ENCODE measurements around the gene FCGR2B.
"Not testable (repeated sequence)": the region's sequence is repeated elsewhere in the genome, so short reads cannot be mapped to it uniquely, and the experiment has no call there.

Gene FCGR2B

DNA sequence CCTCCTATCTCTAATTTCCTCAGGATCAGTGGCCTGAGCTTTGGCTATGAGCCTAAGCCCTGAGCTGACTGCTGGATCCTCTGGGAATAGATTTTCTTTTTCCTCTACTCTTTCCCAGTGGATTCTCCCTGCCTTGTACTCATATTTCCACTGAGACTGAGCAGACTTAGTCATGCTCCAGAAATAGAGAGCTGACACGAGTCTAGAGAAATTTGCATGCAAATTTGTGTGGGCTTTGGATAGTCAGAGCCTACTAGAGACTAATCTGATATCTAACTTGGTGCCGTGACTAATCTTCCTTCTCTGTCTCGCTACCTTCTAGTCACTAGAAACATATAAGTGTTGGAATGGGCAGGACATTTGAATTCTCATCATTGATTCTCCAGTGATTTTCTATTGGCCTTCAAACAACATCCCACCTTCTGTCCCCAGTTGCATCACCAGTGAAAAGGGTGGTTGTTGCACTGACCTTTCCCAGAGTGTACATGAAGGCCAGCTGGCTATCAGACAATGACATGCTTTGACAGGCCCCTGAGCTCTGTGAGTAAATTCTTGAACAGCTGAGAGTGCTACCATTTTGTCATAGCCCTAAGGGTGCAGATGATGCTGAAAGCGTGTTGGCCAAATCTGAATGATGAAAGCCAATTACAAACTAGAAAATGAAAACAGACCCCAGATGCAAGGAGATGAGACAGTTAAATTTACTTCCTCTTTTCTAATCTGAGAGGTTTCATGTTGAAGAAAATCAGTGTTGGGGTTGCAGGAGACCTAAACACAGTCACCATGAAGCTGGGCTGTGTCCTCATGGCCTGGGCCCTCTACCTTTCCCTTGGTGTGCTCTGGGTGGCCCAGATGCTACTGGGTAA lies 43.8 kb downstream of the FCGR2B start, which contains the start of gene FCRLA:
FCRLA (plus strand) TSS at position 748 of the 866 bp plus-strand sequence; CDS start at position 784, 36 bp downstream.
- no peak for DNase-seq

DNA sequence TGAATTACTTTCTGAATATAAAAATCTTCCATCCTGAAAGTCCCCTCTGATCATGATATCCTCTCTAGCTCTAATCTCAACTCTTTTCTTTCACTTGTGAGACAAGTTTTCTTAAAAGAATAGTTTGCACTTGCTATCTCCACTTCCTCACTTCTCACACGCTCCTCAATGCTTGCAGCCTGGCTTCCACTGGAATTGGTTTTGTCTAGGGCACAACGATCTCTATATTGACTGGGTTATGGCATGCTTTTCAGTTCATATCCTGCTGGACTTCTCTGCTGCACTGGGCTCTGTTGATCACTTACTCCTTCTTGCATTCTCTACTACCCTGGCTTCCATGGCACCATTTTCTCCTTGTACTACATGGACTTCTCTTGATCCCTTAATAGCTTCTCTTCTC lies 44.6 kb downstream of the FCGR2B start:
- no peak for DNase-seq

DNA sequence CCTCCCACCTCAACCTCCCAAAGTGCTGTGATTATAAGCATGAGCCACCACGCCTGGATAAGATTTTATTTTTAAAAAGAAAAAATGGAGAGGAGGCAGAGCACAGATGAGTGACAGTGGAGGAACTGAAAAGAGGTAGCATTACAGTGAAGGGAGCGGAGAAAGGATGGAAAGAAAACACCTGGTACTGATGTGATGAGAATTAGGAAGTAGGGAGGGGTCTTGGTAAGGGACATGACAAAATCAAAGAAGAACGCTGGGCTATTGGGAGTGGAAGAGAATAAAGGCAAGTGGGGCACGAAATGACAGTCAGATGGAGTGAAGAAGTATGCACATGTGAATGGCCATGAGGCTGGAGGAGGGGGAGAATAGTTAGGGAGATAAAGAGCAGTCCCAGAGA lies 46.4 kb downstream of the FCGR2B start:
- DNase-seq = no peak

DNA sequence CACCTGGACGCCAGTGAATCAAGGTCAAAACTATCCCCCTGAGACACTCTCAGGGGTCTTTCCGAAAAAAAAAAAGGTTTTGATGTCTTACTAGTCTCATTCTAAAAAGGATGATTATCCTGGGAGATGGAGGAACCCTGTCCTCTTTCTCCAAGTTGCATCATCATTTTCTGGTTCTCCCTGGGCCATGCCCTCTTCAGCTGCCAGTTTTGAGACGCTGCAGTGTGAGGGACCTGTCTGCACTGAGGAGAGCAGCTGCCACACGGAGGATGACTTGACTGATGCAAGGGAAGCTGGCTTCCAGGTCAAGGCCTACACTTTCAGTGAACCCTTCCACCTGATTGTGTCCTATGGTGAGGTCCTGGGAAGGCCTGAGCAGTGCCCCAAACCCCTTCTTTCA lies 47.6 kb downstream of the FCGR2B start:
- no peak for DNase-seq

DNA sequence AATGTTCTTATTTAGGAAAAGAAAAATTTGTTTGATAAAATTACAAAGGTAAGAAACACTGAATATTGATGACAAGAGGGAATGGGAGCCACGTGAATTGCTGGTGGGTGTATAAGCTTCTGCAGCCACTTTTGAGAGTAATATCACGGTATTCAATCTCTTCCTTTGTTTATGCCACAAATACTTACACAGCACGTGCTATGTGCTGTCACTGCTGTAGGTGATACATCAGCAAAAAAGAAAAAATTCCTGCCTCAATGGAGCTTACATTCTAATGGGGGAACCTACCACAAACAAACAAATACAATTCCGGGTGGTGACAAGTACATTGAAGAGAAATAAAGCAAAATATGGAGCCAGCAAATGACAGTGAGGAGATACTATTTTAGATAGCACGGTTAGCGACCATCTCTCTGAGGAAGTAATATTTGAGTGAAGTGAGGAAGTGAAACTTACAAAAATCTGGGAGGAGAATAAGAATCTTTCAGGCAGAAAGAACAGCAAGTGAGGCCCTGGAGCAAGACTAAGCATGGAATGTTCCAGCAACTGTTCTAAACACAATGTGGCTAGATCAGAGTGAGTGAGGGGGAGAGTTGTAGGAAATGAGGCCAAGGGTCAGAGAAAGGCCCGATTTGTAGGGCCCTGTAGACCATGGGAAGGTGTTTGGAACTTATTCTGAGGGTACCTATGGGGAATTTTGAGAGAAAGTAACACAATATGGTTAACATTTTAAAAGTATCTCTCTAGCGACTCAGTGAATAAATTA lies 55.8 kb downstream of the FCGR2B start:
- DNase-seq = no peak

DNA sequence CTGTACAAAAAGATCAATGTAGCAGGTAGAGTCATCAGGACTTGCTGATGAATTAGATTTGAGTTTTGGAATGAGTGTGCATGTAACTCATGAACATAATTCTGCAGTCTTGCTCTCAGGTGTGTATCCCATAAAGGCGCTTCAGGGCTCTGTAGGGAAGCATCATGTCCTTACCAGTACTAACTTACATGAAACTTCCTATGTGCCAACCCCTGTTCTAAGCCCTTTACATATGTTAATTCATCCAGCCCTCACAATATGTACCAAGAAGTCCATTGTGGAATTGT lies 56.3 kb downstream of the FCGR2B start:
- no peak for DNase-seq

DNA sequence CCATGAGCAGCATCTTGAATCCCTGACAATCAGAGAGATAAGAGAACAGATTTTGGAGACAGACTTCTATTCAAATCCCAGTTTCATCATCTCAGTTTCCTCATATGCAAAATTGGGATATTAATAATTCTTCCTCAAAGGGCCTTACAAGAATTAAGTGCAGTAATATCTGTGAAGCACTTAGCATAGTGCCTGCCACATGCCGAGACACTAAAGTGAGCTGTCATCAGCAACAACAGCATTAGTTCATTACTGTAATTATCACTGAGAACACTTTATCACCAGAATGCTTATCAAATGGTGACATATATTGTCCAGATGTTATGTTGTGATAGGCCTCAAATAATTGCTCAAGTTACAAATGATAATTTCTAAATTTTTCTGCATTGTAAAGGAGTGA lies 57.5 kb downstream of the FCGR2B start:
- no peak for DNase-seq

DNA sequence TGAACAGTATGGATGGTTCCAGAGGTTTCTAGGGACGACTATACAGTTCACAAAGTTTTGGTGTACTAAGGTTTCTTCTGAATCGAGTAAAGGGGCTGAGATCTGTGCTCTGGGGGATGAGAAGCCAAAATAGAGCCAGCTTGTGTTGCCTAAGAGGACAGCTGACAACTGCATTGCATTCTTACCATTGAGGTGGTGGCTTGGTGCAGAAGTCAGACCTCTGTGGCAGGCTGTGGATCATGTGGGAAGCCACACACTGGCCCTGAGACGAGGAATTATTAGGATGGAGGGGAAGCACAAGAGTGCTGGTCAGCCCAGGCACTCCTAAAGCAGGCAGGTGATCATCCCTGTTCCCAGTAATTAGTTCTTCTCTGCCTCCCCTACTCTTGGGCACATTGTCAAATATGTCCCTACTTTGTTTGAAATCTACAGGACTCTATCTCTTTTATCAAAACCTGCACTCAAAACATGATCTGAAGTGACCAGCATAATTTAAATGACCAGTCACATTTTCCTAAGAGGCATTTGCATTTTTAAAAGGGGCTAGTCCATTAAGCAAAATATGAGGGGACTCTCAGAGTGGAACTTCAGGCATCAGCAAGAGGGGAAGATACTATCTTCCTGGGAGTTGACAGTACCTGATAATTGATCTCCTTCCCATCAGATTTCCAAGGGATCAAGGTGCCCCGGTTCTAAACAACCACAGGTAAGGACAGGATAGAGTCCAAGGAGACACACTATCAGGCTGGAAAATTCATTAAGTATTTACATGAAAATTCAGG lies 58.2 kb downstream of the FCGR2B start, which contains the start of gene FCRLB:
FCRLB (plus strand) TSS at position 589 of the 782 bp plus-strand sequence. CDS start 1,129 bp downstream, outside the sequence.
- no peak for DNase-seq

DNA sequence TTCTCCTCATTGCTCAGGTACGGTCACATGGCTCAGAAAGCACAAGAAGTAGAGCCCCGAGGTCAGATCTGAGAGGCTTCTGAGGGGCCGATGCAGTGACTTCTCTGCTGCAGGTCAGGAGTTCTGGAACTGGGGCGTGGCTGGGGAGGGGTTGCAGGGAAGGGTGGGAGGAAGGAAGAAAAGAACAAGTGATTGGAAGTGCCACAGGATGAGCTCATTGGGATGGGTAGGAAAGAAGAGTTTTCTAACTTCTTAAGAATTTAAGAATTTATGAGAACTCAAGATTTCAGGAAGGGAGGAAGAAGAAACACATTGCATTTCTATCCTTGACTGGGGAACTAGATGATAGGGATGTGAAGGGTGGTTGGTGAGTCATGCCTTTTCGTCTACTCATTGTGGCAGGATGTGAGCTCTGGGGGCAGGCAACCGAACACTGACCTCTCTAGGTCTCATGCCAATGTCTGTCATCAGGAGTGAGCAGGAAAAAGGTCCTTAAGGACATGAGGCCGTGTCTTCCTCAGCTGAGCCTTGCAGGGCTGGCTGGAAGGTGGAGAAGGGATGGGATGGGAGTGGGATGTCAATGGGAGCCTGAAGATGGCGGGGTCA lies 58.9 kb downstream of the FCGR2B start:
- peak; percentile 53 for DNase-seq

DNA sequence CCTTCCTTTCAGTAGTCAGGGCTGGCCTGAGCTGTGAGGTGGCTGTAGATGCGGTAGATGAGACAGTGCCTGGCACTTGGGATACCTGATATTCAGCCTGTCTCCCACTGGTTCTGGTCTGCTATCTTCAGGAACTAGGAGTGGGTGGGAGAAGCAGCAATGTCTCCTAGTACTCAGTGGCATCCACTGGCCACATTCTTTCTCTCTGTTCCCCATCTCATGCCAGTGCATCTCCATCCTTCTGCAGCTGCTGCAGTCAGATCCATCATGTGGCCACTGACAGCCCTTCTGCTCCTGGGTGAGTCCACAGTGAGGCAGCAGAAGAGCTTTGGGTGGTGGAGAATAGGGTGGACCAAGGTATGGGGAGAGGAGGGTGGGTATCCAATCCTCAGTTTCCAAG lies 59.5 kb downstream of the FCGR2B start:
- no peak for DNase-seq

DNA sequence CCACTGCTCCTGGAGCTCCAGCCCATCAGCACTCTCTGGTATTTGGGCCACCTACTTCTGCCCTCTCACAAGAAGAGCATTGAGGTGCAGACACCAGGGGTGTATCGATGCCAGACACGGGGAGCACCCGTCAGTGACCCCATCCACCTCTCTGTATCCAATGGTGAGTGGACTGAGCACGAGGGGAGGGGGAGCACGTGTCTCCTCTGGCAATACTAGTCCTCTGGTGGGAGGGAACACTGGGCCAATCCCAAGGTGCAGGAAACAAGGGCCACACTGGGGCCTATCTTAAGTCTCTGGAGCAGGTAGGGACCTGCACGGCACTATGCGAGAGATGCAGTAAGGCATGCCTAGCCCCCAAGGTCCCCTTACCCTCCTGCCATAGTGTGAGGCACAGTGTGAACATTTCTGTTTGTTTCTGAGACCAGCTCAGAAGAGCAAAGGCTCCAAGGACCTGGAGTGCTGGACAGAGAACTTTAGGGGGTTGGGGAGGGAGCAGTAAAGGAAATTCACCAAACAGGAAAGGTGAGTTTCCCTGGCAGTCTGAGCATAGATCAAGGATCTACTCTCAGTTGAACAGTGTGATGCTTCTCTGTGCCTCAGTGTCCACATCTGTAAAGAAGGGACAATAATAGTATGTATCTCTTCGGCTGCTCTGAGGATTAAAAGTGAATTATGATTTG lies 60.7 kb downstream of the FCGR2B start:
- no peak for DNase-seq

DNA sequence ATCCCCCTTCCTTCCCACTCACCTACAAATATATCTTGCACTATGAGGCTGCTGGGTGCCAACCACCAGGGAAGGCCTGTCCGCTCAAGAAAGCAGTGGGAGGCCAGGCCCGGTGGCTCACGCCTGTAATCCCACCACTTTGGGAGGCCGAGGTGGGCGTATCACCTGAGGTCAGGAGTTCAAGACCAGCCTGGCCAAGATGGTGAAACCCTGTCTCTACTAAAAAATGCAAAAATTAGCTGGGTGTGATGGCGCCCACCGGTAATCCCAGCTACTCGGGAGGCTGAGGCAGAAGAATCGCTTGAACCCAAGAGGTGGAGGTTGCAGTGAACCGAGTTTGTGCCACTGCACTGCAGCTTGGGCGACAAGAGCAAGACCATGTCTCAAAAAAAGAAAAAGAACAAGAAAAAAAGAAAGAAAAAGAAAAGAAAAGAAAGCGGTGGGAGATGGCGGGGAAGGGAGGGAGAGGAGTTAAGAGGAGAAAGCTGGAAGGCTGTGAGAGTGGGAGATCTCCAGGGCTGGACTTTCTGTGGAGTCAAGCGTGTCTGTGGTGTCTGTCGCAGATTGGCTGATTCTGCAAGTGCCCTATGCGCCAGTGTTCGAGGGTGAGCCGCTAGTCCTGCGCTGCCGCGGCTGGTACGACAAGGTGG lies 62.4 kb downstream of the FCGR2B start:
- not testable (repeated sequence) for DNase-seq

DNA sequence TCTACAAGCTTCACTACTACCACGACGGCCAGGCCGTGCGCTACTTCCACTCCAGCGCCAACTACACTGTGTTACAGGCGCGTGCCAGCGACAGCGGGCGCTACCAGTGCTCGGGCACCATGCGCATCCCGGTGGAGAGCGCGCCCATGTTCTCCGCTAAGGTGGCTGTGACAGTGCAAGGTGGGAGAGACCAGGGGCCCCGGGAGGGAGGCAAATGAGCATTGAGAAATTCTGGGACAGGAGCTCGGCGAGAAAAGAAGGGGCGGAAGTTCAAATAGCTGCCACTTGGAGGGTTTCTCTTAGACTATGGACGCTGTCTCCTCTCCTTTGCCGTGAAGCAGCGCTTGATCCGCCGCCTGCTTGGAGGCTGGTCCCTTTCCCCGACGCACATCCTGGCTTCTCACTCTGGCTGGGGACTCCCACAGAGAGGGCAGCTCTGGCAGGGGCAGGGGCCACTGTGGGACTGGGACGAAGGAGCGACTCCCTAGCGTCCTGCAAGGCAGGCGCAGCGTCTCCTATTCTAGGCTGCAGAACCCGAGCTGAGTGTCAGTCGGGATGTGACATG lies 63.0 kb downstream of the FCGR2B start:
- DNase-seq = peak; percentile 38

DNA sequence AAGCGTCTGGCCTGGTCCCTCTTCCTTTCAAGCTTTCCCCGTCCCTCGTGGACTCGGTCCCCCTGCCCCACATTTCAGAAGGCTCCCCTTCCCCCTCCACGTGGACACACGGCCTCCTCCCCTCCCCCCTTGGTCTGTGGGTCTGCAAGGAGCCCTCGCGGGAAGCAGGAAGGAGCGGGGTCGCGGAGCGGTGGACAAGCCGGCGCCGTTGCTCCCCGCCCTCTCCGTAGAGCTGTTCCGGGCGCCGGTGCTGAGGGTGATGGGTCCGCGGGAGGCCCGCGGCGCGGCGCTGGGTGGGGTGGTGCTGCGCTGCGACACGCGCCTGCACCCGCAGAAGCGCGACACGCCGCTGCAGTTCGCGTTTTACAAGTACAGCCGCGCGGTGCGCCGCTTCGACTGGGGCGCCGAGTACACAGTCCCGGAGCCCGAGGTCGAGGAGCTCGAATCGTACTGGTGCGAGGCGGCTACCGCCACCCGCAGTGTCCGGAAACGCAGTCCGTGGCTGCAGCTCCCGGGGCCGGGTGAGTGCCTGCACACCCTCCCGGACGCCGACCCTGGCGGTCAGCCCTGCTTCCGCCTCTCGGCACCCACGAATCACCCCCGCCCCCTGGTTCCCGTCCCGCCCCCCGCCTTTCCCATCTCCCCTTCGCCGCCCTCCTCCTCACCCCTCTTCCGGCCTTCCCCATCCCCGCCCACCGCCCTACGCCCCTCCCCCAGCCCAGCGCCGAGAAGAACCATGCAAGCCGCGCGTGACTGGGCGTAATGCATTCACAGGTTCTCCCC lies 63.7 kb downstream of the FCGR2B start:
- peak; percentile 71 for DNase-seq

DNA sequence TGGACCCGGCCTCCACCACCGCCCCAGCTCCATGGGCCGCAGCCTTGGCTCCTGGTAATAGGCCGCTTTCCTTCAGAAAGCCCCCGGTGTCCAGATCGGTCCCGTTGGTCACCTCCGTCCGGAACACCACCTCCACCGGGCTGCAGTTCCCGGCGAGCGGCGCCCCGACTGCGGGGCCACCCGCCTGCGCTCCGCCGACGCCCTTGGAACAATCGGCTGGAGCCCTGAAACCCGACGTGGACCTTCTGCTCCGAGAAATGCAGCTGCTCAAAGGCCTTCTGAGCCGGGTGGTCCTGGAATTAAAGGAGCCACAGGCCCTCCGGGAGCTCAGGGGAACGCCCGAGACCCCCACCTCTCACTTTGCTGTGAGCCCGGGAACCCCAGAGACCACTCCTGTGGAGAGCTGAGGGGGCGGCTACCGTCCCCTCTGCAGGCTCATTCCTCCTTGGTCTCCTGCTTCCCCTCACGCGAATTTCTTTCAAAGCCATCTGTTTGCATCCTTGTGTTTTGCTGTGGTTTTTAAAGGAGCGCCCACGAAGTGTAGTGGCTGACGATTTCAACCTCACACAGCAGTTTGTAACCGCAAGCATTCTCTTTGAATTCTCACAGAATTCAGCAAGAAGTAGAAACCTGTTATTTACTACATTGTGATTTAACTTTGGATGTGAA lies 64.4 kb downstream of the FCGR2B start:
- DNase-seq = peak; percentile 22

Measured in CD4-positive, alpha-beta T cell treated with Interleukin-15 for 1 hour (primary cell).